ENCODE measurements around the gene ATP11A. TPM values are rescaled to one million over a fixed set of nuclear protein-coding genes. Genes with fewer than 3 reads are reported as not detected.

Gene ATP11A
- total and polyA plus RNA-seq, 10 donors: 2.7 to 91.3 (median 59.1) TPM

DNA sequence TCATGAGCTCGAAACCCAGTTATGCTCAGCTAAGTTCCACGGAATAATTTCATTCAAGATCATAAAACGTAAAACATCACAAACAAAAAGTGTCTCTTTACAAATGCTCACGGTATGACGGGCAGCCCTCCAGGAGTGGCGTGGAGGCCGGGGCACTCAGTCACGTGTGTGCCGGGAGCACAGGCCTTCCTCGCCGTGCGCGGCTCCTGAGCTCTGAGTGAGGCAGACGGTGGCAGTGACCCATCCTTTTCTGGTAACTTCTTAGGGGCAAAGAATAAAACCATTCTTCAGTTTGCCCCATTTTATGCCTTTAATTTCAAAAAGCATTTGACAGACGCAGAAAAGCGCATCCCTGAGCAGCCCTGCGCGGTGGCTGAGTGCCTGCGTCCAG lies 72.8 kb downstream of the ATP11A start:
- Histone ChIP-seq H3K36me3 (peaks cover 0 to 13% (median 0%) of the 10 kb centered on the region in 6 donors), H3K27me3 (replicated peaks in 1 of 7) (no peaks in the 10 kb centered on the region), H3K4me3 (no peak overlapping the region), H3K27ac (no peak overlapping the region), H3K9me3 (no peaks in the 10 kb centered on the region), H3K4me1 (peaks cover under 1 to 29% (median 4%) of the 10 kb centered on the region in 6 donors)
- intact Hi-C loops (cut with DNase I; ENCODE audit: low total_unique reads): no loop called here
- DNase-seq: peak; percentile 19
- TF ChIP-seq POLR2AphosphoS5 (IDR thresholded peaks at IDR 0.05): no peak
- TF ChIP-seq POLR2A (IDR thresholded peaks at IDR 0.05): no peak
- TF ChIP-seq, protein P1, sequence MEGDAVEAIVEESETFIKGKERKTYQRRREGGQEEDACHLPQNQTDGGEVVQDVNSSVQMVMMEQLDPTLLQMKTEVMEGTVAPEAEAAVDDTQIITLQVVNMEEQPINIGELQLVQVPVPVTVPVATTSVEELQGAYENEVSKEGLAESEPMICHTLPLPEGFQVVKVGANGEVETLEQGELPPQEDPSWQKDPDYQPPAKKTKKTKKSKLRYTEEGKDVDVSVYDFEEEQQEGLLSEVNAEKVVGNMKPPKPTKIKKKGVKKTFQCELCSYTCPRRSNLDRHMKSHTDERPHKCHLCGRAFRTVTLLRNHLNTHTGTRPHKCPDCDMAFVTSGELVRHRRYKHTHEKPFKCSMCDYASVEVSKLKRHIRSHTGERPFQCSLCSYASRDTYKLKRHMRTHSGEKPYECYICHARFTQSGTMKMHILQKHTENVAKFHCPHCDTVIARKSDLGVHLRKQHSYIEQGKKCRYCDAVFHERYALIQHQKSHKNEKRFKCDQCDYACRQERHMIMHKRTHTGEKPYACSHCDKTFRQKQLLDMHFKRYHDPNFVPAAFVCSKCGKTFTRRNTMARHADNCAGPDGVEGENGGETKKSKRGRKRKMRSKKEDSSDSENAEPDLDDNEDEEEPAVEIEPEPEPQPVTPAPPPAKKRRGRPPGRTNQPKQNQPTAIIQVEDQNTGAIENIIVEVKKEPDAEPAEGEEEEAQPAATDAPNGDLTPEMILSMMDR (IDR thresholded peaks at IDR 0.05 in 8 of 11, conservative IDR thresholded peaks at IDR 0.05 in 3 of 11): no peak
- 96 to 99% (median 97%) methylated on average over 19 of the region's 19 CpGs for WGBS, 5 donors

DNA sequence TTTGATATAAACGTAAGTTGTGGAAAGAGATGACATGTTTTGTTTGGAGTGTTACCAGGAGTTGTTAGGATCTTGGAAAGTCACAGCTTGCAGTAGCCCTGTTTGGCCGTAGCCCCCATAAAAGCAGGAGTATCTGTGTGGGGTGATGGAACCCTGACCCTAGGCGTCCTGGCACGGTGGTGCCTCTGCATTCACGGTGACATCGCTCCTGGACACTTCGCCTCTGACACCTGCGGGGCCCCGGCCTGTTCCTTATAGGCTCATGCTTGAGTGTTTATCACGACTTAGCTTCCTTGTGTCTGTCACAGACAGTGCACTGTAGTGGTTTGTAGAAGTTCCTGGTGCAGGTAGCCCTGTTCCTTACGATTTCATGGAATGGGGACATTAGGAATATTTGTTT lies 74.2 kb downstream of the ATP11A start:
- Histone ChIP-seq H3K36me3 (peaks cover 0 to 13% (median 0%) of the 10 kb centered on the region in 6 donors), H3K9me3 (no peaks in the 10 kb centered on the region), H3K27me3 (replicated peaks in 1 of 7) (no peaks in the 10 kb centered on the region), H3K4me1 (peaks cover 10 to 38% (median 17%) of the 10 kb centered on the region in 6 donors), H3K27ac (no peak overlapping the region), H3K4me3 (no peak overlapping the region)
- intact Hi-C loops (cut with DNase I; ENCODE audit: low total_unique reads): no loop called here
- TF ChIP-seq POLR2A (IDR thresholded peaks at IDR 0.05) (no peak), POLR2AphosphoS5 (IDR thresholded peaks at IDR 0.05) (no peak)
- TF ChIP-seq, protein P1 (IDR thresholded peaks at IDR 0.05 in 8 of 11, conservative IDR thresholded peaks at IDR 0.05 in 3 of 11): no peak
- 93 to 96% (median 96%) methylated on average over 11 of the region's 11 CpGs for WGBS, 5 donors
- no peak for DNase-seq

DNA sequence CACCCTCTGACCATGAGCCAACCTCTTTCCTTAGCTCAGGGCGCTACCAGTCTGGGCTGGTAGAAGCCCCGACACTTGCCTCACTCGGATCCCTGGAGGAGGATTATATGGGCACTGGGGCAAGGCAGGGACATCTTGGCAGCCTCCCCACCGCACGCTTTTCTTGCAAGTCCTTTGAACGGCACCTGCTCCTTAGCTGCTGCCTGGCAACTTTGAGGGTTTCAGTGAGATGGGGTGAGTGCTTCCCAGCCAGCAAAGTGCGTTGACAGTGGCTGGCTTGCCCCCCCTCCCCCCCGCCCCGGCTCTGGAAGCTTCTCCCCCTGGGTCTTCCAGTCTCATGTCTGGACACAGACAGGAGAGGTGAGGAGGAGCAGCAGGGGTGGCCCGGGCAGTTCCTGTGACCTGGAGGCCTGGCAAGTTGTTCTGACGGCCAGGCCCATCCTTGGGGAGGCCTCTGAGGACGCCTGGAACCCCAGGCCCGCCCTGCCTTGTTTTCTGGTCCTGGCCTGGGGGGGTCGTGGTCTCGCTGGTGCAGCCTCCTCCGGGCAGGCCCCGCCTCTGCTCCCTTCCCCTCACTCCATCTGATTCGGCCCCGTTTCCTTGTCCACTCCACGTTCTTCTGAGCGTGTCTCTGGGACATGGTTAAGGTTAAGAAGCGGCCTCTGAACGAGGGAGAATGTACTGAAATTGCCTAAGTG lies 75.2 kb downstream of the ATP11A start:
- H3K4me1 ChIP-seq: peaks cover 16 to 40% (median 25%) of the 10 kb centered on the region in 6 donors
- WGBS, 5 donors: 91 to 93% (median 92%) methylated on average over 20 to 23 of the region's 23 CpGs
- DNase-seq: no peak
- peaks cover 0 to 14% (median 0%) of the 10 kb centered on the region in 6 donors for H3K36me3 ChIP-seq
- TF ChIP-seq POLR2A (IDR thresholded peaks at IDR 0.05) (no peak), POLR2AphosphoS5 (IDR thresholded peaks at IDR 0.05) (no peak)
- TF ChIP-seq, protein P1 (IDR thresholded peaks at IDR 0.05 in 8 of 11, conservative IDR thresholded peaks at IDR 0.05 in 3 of 11): no peak
- no peak overlapping the region for H3K27ac ChIP-seq
- no peaks in the 10 kb centered on the region for H3K27me3 ChIP-seq (replicated peaks in 1 of 7)
- intact Hi-C loops (cut with DNase I; ENCODE audit: low total_unique reads): no loop called here
- no peak overlapping the region for H3K4me3 ChIP-seq
- no peaks in the 10 kb centered on the region for H3K9me3 ChIP-seq

DNA sequence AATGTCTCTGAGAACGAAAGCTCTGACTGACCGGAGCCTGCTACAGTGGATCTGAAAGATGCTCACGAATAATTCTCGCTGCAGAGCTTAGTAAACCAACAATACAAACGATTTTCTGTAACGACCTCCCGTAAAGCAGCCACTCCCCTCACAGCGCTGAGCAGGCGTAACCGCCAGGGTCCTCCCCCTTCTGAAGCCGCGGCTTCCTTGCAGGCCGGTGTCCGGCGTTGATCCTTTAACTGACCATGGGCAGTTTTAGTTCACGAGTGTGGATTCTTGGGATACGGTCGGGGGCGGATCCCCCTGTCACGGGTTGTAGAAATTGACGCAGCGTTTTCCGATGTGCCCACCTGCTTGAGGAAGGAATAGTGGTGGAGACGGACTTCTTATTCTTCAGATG lies 75.9 kb downstream of the ATP11A start:
- Histone ChIP-seq H3K27ac (no peak overlapping the region), H3K36me3 (peaks cover 0 to 22% (median 0%) of the 10 kb centered on the region in 6 donors), H3K4me3 (no peak overlapping the region)

More for the DNA sequence above, 75.9 kb downstream of the ATP11A start:
- WGBS, 5 donors: 91 to 95% (median 93%) methylated on average over 24 of the region's 24 CpGs
- intact Hi-C loops (cut with DNase I; ENCODE audit: low total_unique reads): no loop called here
- peaks cover 16 to 40% (median 25%) of the 10 kb centered on the region in 6 donors for H3K4me1 ChIP-seq
- TF ChIP-seq POLR2A (IDR thresholded peaks at IDR 0.05): no peak
- no peak for TF ChIP-seq POLR2AphosphoS5 (IDR thresholded peaks at IDR 0.05)
- TF ChIP-seq, protein P1 (IDR thresholded peaks at IDR 0.05 in 8 of 11, conservative IDR thresholded peaks at IDR 0.05 in 3 of 11): no peak
- H3K9me3 ChIP-seq: no peaks in the 10 kb centered on the region
- no peak for DNase-seq
- no peaks in the 10 kb centered on the region for H3K27me3 ChIP-seq (replicated peaks in 1 of 7)
